T-helper 1 cell treated with Interleukin-12 subunit alpha and Interleukin-12 subunit beta and Interleukin-4 antibody, amounts not matched to agents 30 ng/mL and 1 ng/mL, for 36 hours (primary cell): Measurements from ENCODE around the gene WNT3. TPM values are rescaled to one million over a fixed set of nuclear protein-coding genes. Genes with fewer than 3 reads are reported as not detected.
"Not testable (repeated sequence)": the region's sequence is repeated elsewhere in the genome, so short reads cannot be mapped to it uniquely, and the experiment has no call there.

Experiments
- intact Hi-C: fragments of 100-400 bp; cut with micrococcal nuclease; formaldehyde crosslinking; loops from one replicate; pipeline ENCODE4 v1.15.1; 2024
- total RNA-seq: library from RNA; stranded (reverse); gene quantifications from 2 replicates; pipeline ENCODE4 v1.2.3, GENCODE V29; 2022

Gene WNT3
- total RNA-seq, 1 donor from 2014 or later = not detected

DNA sequence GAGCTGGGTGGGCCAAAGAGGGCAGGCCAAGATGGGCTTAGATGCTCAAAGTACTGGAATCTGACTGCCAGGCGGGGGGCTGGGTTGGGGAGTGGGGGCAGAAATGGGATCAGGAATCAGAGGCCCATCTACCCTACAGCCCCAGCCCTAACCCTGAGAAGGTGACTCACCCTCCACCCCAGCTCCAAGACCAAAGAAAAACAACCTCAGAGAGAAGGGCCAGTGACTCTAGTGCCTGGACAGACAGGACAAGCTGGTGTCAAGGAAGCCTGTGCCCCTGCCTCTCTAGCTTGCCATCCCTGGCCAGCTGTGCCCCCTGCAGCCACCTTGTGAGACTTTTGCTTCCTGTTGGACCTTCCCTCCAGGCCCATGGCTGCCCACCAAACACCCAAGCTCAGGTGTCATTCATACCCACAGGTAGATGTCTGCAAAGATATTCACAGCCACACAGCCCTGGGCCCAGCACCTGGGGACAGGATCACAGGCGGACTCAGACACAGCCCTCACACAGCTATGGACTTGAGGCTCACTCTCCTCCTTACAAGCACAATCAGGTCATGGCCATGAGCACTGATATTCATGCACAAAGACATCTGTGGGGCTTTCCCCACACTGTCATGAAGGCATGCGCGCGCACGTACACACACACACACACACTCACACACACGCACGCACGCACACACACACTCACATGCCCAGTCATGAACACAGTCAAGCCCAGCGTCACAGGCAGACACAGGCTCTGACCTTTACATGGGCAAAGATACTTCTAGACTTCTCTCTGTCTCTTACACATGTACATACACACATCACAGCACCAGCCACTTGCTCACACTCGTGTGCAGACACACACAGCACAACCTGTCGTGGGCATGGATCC is 2.8 kb downstream of the WNT3 start:
- intact Hi-C loops = no loop called here

DNA sequence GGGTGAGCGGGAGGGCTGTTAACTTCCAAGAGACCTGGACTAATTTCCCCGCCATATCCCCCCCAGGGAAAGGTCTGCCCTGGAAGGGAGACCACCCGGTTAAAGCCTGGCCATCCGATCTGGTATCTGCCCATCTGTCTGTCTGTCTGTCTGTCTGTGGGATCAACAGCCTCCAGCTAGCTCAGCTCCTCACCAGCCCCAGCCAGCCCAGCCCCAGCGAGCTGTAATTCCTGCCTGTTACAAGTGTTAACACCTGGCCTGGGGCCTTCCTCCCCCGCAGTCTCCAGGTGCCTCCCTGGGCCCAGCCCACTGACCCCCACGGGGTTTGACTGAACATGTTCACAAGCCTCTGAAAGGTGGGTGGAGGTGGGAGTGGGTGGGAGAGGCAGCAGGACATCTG is 4.0 kb downstream of the WNT3 start:
- intact Hi-C loops = no loop called here

DNA sequence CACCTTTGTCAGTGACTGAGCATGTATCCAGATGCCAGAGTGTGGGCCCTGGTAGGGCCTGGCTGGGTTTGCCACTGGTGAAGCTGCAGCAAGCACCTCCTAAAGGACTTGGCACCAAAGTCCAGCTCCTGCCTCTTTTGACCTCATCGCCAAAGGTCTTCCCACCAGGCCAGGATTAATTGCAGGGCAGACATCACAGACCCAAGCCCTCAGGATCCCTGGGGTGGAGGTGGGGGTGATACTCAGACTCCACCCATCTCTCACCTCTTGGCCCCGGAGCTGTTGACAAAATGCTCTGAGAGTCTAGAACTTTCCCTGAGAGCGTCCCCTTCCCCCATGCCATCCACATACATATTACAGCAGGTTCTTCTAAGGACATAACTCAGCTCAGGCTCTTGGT is 4.6 kb downstream of the WNT3 start:
- intact Hi-C loops = no loop called here

GRCh38 chr17:46812624-46813318 is 5.7 kb downstream of the WNT3 start:
- intact Hi-C loops = no loop called here

GRCh38 chr17:46811978-46812583 is 6.4 kb downstream of the WNT3 start:
- intact Hi-C loops = no loop called here

- intact Hi-C loops = no loop called here
Measured at GRCh38 chr17:46810837-46811236, 7.7 kb downstream of the WNT3 start.

DNA sequence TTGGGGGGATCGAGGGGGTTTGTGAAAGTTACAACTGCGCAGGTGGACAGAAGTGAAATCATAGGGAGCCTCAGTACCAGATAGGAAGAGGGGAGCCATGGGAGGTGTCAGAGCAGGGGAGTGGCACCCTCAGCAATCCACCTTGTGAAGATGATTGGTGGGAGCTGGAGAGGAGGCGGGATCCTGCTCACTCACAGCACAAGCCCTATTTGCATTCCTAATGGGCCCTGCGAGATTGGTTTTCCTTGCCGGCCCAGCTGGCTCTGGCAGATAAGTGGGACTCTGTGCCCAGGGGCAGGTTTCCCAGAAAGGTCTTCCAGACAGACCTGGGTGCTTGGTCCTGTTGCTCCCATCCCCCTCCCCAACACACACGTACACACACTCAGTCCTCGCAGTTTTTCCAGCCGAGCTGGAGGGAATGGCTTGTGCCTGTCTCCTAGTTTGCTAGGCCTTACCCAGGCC is 9.4 kb downstream of the WNT3 start:
- intact Hi-C loops = no loop called here

- intact Hi-C loops = no loop called here
Measured at GRCh38 chr17:46805771-46806170, 12.7 kb downstream of the WNT3 start.

DNA sequence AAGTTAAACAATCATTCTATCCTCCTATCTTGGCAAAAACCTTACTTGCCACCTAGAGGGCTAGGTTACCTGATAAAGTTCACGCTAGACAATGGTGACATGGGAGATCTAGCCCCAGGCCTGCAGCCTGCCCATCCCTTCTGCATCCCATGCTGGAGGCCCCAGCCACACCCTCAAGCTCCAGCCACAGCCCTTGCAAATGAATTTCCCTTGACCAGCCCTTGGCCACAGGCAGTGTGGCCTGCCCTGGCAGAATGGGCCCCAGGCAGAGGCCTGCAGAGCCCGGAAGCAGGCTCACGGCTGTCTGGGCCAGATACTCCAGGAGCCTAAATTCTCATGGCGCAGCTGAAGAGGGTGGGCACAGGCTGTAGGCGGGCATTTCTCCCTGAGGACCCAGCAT is 14.9 kb downstream of the WNT3 start:
- intact Hi-C loops = no loop called here

- intact Hi-C loops = no loop called here
Measured at GRCh38 chr17:46802800-46803199, 15.7 kb downstream of the WNT3 start.

DNA sequence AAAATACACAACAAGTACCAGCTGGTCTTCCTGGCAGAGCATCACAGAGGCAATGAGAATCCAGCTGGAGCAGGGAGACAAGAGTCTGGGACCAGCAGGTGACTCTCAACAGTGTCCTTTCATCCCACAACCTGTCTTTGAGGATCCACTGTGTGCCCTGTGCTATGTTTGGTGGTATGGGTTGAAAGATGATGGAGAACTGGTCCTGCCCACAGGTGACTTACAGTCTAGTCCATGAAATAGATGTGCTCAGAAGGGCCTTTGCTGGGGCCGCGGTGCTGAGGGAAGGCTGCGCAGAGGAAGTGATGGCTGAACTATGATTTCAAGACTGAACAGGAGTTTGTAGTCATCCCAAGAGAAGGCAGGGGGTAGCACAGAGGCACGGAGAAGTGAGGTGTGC is 17.9 kb downstream of the WNT3 start:
- intact Hi-C loops = no loop called here

GRCh38 chr17:46796956-46797530 is 21.4 kb downstream of the WNT3 start:
- intact Hi-C loops = no loop called here

DNA sequence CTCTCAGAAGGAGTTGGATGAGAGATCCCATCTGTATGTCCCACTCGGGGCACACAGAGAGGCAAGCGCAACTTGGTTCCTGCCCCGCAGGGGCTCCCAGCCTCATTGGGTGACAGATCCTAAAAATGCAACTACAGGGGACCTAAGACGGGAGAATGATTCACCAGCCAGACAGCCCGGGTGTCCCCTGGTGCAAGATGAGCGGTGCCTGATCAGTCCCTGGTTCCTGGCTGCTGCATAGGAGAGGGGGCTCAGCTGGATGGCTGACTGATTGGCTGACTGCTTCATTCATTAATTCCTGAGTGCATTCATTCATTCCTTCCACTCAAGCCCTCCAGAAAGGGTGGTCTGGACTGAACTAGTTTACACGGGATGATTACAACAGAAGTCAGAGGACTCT is 22.0 kb downstream of the WNT3 start:
- intact Hi-C loops = no loop called here

GRCh38 chr17:46796084-46796483 is 22.4 kb downstream of the WNT3 start:
- intact Hi-C loops = no loop called here

DNA sequence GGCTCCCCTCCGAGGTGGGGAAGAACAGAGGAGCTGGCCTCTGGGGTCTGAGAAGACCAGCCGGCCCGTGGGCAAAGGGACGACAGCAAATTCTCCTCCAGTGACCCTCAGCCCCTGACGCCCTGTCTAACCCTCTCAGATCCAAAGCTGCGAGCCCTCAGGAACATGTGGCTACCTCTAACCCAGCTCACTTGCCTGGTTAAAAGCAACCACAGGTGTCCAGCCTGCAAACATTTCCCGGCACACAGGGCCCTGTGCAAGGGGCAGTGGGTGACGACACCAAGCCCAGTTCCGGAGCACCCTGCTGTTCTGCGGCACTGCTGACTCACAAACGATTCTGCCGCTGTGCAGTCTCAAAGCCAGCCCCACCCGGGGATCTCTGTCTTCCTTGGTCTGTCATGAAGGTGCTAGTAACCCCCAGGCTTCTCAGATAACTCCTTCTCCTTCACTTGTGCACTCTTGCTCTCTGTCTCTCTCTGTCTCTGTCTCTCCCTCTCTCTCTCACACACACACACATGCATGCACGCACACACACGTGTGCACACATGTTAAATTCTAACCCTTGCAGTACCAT is 23.0 kb downstream of the WNT3 start:
- intact Hi-C loops = no loop called here

DNA sequence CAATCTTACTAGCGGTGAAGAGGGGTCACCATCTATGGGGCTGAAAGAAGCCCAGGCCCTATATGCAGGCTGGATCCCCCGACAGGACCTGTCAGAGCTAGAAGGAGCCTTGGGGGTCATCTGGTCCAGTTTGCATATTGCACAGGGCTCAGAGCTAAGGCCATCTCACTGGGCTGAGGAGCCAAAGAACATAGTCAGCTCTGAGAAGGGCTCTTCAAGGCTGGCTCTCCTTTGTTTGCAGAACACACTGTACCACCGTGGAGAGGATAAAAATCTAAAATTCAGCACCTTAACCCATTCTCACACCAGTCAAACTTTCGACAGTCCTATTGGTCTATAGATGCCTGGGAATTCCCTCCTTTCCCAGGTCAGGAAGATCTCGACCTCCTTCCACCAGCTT is 24.2 kb downstream of the WNT3 start:
- intact Hi-C loops = no loop called here

DNA sequence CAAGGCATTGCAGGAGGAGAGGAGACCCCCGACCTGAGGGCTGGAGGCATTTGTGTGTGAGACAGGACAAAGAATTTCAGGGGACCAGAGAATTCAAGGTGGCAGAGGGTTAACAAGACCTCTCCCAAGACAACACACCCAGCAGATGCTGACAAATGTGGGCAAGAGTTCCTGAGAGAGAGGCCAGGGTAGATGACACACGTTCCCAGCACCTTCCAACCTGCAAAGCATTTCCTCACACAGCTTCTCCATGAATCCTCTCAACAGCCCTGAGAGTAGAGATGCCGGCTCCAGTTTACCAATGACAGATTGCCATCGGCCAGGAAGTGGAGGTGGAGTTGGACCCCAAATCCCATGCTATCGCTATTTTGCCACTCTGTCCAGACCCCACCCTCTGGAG is 25.0 kb downstream of the WNT3 start:
- intact Hi-C loops = no loop called here

DNA sequence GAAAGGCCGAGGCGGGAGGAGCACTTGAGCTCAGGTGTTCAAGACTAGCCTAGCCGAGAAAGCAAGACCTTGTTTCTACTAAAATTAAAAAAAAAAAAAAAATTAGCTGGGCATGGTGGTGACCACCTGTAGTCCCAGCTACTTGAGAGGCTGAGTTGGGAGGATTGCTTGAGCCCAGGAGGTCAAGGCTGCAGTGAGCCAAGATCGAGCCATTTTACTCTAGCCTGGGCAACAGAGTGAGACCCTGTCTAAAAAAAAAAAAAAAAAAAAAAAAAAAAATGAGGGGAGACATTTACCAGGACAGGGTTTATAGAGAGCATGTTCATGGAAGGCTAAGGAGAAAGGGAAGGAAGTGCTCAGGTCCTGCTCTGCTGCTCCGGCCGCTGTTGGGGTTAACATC is 25.5 kb downstream of the WNT3 start:
- intact Hi-C loops = not testable (repeated sequence)

- intact Hi-C loops = no loop called here
Measured at GRCh38 chr17:46792071-46792470, 26.4 kb downstream of the WNT3 start.

DNA sequence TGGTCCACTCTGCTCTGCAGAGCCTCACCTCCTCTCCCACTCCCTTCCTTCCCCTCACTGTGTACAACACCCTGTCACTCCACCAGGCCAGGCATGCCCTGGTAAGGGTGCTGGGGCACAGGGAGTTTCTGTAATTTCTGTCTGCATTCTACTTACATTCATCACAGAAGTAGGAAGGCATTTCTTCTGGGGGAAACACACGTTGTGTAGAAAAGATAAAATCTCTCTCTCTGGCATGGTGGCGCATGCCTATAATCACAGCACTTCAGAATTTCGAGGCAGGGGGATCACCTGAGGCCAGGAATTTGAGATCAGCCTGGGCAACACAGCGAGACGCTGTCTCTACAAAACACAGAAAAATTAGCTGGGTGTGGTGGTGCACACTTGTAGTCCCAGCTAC is 27.0 kb downstream of the WNT3 start:
- intact Hi-C loops = no loop called here

- intact Hi-C loops = no loop called here
Measured at GRCh38 chr17:46790216-46790615, 28.3 kb downstream of the WNT3 start.

- intact Hi-C loops = loop anchor here (10.0 kb wide), 1 partner anchor 75 kb away; no protein-coding TSS in a partner anchor
Measured at GRCh38 chr17:46789610-46790009, 28.9 kb downstream of the WNT3 start.
